Thoracic aorta (tissue), 2 donors: Measurements from ENCODE around the gene MC4R. TPM values are rescaled to one million over a fixed set of nuclear protein-coding genes. Genes with fewer than 3 reads are reported as not detected.

ENCODE experiments used
- ATAC-seq: fragments of 150-250 bp; one replicate; pipeline ENCODE4 v1.8.0; 2017; ENCODE audit warnings: low read depth; ENCODE audit not compliant: insufficient number of reproducible peaks, low FRiP score
- DNase-seq: peaks from one replicate; pipeline ENCODE4 v3.0.0-alpha.2; 2020; ENCODE audit warnings: low spot score
- H3K27ac ChIP-seq, 2 donors: fragments of 200-600 bp; sonication (generic); 1 replicate in 1 of 2; 2 replicates in 1 of 2; pipeline ENCODE4 v1.5.1; 2016; ENCODE audit warnings: mild to moderate bottlenecking in 2 of 2, moderate library complexity in 2 of 2
- H3K27me3 ChIP-seq: fragments of 200-600 bp; sonication (generic); replicated peaks from 2 replicates; pipeline ENCODE4 v1.6.0; 2016; ENCODE audit warnings: mild to moderate bottlenecking; ENCODE audit not compliant: insufficient read depth
- H3K36me3 ChIP-seq: fragments of 200-600 bp; sonication (generic); one replicate; pipeline ENCODE4 v1.5.1; 2016
- H3K4me1 ChIP-seq, 2 donors: fragments of 200-600 bp; sonication (generic); 1 replicate in 1 of 2; 2 replicates in 1 of 2; pipeline versions ENCODE4 v1.5.1 to v1.6.0; 2016; ENCODE audit warnings: low read depth in 2 of 2, mild to moderate bottlenecking in 1 of 2; ENCODE audit not compliant: control insufficient read depth in 1 of 2
- H3K4me3 ChIP-seq: fragments of 200-600 bp; sonication (generic); 2 replicates; pipeline ENCODE4 v1.5.1; 2016; ENCODE audit warnings: mild to moderate bottlenecking
- H3K9me3 ChIP-seq: fragments of 200-600 bp; sonication (generic); 2 replicates; pipeline ENCODE4 v1.5.1; 2016
- total RNA-seq, 2 donors: library from RNA; depleted of rRNA; stranded (reverse); fragments of >200 nt; gene quantifications; one replicate each; pipeline versions ENCODE4 v1.1.0 to v1.2.3, GENCODE V29; 2016
- TF ChIP-seq, protein P1 (sequence below): fragments of 200-600 bp; sonication (generic); IDR thresholded peaks from one replicate; pipeline ENCODE4 v1.5.1; 2019; ENCODE audit warnings: antibody characterized with exemption

The MC4R gene
- total RNA-seq, 2 donors from 2014 or later = not detected

DNA sequence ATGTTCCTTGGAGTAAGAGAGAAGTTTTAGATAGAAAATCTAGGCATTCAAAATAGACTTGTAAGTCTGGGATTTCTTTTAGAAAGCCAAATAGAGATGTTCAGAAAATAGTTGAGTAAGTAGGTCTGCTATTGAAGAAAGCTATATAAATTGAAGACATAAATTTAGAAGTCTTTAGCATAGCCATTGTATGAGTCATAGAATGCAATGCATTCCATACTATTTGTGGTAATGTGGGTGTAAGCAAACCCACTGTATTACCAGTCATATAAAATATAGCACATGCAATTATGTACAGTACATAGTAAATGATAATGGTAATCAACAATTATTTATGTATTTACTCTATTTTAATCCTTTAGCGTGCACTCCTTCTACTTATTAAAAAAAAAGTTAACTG is 14.1 kb downstream of the MC4R start:
- ATAC-seq = no peak
- Histone ChIP-seq H3K9me3 (no peaks in the 10 kb centered on the region), H3K4me3 (no peak overlapping the region), H3K36me3 (no peaks in the 10 kb centered on the region), H3K4me1 (no peaks in the 10 kb centered on the region), H3K27me3 (no peaks in the 10 kb centered on the region), H3K27ac (no peak overlapping the region)
- DNase-seq = no peak
- TF ChIP-seq, protein P1, sequence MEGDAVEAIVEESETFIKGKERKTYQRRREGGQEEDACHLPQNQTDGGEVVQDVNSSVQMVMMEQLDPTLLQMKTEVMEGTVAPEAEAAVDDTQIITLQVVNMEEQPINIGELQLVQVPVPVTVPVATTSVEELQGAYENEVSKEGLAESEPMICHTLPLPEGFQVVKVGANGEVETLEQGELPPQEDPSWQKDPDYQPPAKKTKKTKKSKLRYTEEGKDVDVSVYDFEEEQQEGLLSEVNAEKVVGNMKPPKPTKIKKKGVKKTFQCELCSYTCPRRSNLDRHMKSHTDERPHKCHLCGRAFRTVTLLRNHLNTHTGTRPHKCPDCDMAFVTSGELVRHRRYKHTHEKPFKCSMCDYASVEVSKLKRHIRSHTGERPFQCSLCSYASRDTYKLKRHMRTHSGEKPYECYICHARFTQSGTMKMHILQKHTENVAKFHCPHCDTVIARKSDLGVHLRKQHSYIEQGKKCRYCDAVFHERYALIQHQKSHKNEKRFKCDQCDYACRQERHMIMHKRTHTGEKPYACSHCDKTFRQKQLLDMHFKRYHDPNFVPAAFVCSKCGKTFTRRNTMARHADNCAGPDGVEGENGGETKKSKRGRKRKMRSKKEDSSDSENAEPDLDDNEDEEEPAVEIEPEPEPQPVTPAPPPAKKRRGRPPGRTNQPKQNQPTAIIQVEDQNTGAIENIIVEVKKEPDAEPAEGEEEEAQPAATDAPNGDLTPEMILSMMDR = no peak

DNA sequence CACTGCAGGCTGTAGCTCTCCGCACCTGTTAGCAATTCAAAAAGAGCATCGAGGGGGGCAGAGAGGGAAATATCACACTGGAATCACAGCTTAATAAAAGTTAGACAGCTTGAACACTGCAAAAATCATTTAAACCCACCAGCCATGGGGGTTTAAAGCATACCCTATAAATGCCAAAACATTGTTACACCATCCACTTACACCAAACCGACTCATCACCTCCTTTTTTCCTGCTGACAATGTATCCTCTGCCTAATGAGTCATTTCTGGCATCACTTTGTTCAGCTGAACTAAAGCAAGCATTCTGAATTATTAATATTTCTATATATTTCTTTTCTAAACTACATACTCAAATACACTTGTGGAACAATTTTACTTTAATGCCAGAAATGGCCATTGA is 21.6 kb downstream of the MC4R start:
- Histone ChIP-seq H3K9me3 (no peaks in the 10 kb centered on the region), H3K27ac (no peak overlapping the region), H3K27me3 (no peaks in the 10 kb centered on the region), H3K4me3 (no peak overlapping the region), H3K4me1 (no peaks in the 10 kb centered on the region), H3K36me3 (no peaks in the 10 kb centered on the region)
- ATAC-seq = no peak
- TF ChIP-seq, protein P1 = no peak
- no peak for DNase-seq

GRCh38 chr18:60350150-60350549 is 22.4 kb downstream of the MC4R start:
- Histone ChIP-seq H3K36me3 (no peaks in the 10 kb centered on the region), H3K27ac (no peak overlapping the region), H3K4me1 (no peaks in the 10 kb centered on the region), H3K27me3 (no peaks in the 10 kb centered on the region), H3K4me3 (no peak overlapping the region), H3K9me3 (no peaks in the 10 kb centered on the region)
- TF ChIP-seq, protein P1 = no peak
- ATAC-seq (no peak), DNase-seq (no peak)

DNA sequence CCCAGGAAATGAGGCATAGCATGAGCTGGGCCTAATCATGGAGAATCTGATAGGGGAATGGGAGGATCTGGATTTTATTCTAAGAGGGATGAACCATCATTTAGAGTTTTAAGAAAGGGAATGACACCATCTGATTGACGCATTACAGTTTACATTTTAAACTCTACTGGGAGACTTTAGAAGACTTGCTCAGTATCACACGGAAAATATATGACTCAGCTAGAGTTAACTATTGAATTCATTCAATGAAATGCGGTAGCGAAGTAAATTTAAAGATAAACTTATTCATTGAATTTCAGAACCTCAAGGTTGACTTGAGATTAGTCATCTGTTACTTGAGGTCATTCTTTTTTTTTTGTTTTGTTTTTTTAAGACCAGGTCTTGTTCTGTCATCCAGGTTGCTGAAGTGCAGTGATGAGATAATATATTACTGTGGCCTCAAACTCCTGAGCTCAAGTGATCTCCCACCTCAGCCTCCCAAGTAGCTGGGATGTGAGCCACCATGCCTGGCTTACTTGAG is 25.0 kb downstream of the MC4R start:
- ATAC-seq (no peak), DNase-seq (no peak)
- TF ChIP-seq, protein P1 = no peak
- H3K9me3 ChIP-seq = no peaks in the 10 kb centered on the region
- H3K27me3 ChIP-seq = no peaks in the 10 kb centered on the region
- H3K27ac ChIP-seq = no peak overlapping the region
- H3K4me1 ChIP-seq = no peaks in the 10 kb centered on the region
- no peak overlapping the region for H3K4me3 ChIP-seq
- H3K36me3 ChIP-seq = no peaks in the 10 kb centered on the region

DNA sequence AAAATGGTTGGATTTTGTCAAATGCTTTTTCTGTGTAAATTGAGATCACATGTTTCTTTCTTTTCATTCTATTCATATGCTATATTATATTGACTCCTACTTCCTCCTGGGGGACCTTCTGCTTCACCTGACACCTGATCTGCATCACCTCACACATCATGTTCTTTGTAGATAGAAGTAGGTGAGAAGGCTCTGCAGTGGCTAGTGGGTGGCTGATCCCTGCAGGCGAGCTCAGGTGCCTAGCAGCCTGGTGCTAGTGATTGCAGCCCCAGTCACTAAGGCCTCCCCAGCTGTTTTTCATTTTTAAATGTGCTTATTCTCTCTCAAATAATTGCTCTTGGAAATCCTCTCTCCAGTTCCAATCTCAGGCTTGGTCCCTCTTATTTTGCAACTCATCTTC is 33.6 kb downstream of the MC4R start:
- Histone ChIP-seq H3K4me3 (no peak overlapping the region), H3K9me3 (no peaks in the 10 kb centered on the region), H3K27me3 (no peaks in the 10 kb centered on the region), H3K4me1 (no peaks in the 10 kb centered on the region), H3K36me3 (no peaks in the 10 kb centered on the region), H3K27ac (no peak overlapping the region)
- DNase-seq (no peak), ATAC-seq (no peak)
- TF ChIP-seq, protein P1 = no peak
